ENCODE results near the gene SRP9.

Gene SRP9

GRCh38 chr1:225838793-225839192, 61.2 kb downstream of the SRP9 start:
- FAIRE-seq (no peak), DNase-seq (ENCODE audit: low spot score) (no peak)

Measured in RCC 7860 (cell line).